Brain microvascular endothelial cell (primary cell): ENCODE data around the gene CHRM1.

ENCODE experiments used
- DNase-seq: peaks from one replicate; pipeline ENCODE4 v3.0.0-alpha.2; 2020
- H3K27ac ChIP-seq: fragments of 250-450 bp; sonication (Bioruptor Pico); 2 replicates; pipeline ENCODE4 v1.5.1; 2020; ENCODE audit warnings: mild to moderate bottlenecking, moderate library complexity
- H3K27me3 ChIP-seq: fragments of 250-450 bp; sonication (Bioruptor Pico); replicated peaks from 2 replicates; pipeline ENCODE4 v1.5.1; 2020; ENCODE audit warnings: mild to moderate bottlenecking
- H3K36me3 ChIP-seq: fragments of 250-450 bp; sonication (Bioruptor Pico); replicated peaks from 2 replicates; pipeline ENCODE4 v1.5.1; 2020; ENCODE audit warnings: mild to moderate bottlenecking
- H3K4me3 ChIP-seq: 2 replicates; pipeline ENCODE4 v1.5.1; 2011; ENCODE audit warnings: low read depth, mild to moderate bottlenecking, control low read depth, low read length, moderate library complexity
- in situ Hi-C: cut with HindIII; loops from 2 replicates; pipeline ENCODE4 v1.10.0; 2017; ENCODE audit warnings: low sequenced_read_pairs, low pct_ligation_motif_present
- TF ChIP-seq, protein P1 (sequence below): IDR thresholded peaks from 2 replicates; pipeline ENCODE4 v1.5.1; 2011; ENCODE audit warnings: low read depth, mild to moderate bottlenecking, moderate library complexity, low read length, control low read depth, inconsistent platforms; ENCODE audit errors: missing control alignments

Gene CHRM1

DNA sequence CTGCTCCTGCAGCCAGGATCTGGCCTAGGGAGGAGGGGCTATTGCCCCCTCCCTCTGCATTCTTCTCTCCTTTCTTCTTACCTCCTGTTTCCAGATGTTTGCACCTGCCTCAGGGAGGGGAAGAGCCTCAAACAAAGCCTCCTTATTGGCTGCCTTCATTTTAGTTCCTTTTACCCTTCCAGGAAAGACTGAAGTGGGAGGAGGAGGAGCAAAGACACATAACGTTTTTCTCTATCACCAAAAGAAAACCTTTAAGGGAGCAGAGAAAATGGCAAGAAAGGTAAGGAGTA, 13.3 kb upstream of the CHRM1 start:
- DNase-seq = no peak
- TF ChIP-seq, protein P1, sequence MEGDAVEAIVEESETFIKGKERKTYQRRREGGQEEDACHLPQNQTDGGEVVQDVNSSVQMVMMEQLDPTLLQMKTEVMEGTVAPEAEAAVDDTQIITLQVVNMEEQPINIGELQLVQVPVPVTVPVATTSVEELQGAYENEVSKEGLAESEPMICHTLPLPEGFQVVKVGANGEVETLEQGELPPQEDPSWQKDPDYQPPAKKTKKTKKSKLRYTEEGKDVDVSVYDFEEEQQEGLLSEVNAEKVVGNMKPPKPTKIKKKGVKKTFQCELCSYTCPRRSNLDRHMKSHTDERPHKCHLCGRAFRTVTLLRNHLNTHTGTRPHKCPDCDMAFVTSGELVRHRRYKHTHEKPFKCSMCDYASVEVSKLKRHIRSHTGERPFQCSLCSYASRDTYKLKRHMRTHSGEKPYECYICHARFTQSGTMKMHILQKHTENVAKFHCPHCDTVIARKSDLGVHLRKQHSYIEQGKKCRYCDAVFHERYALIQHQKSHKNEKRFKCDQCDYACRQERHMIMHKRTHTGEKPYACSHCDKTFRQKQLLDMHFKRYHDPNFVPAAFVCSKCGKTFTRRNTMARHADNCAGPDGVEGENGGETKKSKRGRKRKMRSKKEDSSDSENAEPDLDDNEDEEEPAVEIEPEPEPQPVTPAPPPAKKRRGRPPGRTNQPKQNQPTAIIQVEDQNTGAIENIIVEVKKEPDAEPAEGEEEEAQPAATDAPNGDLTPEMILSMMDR = no peak
- no peak overlapping the region for H3K27ac ChIP-seq
- no peaks in the 10 kb centered on the region for H3K36me3 ChIP-seq
- in situ Hi-C loops = no loop called here
- no peak overlapping the region for H3K4me3 ChIP-seq
- no peaks in the 10 kb centered on the region for H3K27me3 ChIP-seq

DNA sequence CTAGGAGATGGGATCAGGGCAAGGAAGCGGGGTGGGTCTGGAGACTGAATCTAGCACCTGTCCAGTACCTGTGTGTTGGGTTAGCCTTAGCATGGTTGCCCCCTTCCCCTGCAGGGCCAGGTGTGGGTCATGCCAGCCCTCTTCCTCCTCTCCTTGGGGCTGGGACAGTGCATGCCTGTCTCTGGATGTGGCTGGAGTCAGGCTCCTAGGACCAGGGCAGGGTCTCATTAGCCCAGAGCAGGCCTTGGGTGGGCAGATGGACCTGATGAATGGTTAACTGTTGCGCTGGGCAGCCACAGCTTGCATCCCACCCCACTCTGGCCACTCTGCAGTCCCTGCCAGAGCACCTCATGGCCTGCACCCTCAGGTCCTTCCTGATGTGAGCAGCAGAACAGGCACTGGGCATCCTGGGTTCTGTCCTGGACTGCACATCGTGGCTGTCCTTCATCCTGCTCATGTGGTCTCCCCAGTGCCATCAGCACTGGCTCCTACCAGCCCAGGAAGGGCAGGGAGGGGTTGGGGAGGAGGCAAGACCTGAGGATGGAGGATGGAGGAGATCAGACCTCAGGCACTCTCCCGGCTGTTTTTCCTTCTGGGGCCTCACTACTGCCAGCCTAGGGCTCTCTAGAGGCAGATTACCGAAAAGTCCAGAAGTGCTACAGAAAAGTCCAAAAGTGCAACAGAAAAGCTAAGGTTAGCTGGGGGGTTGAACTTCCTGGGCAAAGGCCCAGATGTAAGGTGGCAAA, 12.8 kb upstream of the CHRM1 start:
- Histone ChIP-seq H3K36me3 (no peaks in the 10 kb centered on the region), H3K27ac (no peak overlapping the region), H3K4me3 (no peak overlapping the region), H3K27me3 (no peaks in the 10 kb centered on the region)
- in situ Hi-C loops = no loop called here
- no peak for DNase-seq
- TF ChIP-seq, protein P1 = no peak

DNA sequence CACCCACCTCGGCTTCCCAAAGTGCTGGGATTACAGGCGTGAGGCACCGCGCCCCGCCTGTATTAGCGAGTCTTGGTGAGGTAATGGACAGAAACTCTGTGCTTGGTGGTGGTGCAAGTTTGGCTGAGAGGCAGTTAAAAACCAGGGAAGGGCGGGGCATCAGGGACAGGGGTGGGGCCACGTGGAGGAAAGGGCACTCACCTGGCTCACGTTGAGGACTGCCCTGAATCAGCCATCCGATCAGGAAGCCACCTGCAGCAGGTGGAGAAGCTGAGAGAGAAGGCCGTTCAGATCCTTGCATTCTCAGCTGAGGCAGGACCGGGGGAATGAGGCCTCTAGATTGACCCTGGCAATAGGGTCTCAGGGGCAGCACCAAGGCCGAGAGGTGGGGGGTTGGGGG, 12.1 kb upstream of the CHRM1 start:
- Histone ChIP-seq H3K36me3 (no peaks in the 10 kb centered on the region), H3K4me3 (no peak overlapping the region), H3K27me3 (no peaks in the 10 kb centered on the region), H3K27ac (no peak overlapping the region)
- TF ChIP-seq, protein P1 = no peak
- no peak for DNase-seq
- in situ Hi-C loops = no loop called here

DNA sequence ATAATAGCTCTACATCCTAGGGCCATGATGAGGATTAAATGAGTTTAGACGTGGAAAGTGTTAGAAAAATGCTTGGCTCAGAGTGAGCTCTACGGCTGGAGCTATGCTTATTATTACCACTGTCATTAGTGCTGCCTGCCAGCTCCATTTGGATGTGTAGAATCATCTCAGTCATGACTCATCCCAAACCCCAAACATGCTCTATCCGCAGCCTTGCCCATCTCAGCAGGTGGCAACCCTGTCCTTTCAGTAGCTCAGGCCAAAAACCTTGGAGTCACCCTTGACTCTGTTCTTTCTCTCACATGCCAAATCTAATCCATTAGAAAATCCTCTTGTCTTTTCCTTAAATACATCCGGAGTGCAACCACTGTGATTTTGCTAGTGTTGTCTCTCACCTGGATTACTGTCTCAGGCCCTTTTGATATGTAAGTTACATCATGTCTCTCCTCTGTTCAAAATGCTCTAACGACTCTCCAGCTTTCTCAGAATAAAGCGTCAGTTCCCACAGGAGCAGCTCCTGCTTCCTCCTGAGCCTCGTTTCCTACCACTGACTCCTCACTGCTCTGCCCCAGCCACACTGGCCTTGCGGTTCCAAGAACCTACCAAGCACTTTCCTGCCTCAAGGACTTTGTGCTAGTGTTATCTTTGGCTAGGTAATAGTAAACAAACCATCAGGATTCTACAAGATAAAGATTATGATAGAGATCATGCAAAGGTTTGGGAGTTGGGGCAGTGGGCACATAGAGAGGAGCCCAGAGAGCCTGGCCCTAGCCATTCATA, 10.5 kb upstream of the CHRM1 start:
- Histone ChIP-seq H3K4me3 (no peak overlapping the region), H3K27me3 (peaks cover 5% of the 10 kb centered on the region), H3K36me3 (no peaks in the 10 kb centered on the region), H3K27ac (no peak overlapping the region)
- DNase-seq = no peak
- in situ Hi-C loops = no loop called here
- TF ChIP-seq, protein P1 = no peak

DNA sequence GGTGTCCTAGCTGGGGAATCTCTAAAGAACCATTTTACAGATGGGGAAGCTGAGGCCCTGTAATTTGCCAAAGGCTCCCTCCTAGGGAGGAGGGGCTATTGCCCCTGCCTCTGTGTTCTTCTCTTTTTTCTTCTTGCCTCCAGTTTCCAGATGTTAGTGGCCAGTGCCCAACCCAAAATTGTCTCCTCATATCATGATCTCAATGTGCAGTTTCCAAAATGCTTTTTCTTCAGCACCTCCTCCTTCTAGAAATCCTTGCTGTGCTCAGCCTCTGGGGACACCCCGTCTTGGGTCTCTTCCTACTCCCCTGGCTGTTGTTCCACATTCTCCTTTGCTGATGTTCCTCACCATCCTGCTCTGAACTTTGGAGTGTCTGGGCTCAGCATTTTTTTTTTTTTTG, 9.5 kb upstream of the CHRM1 start:
- Histone ChIP-seq H3K4me3 (no peak overlapping the region), H3K27ac (no peak overlapping the region), H3K27me3 (peaks cover 15% of the 10 kb centered on the region), H3K36me3 (no peaks in the 10 kb centered on the region)
- in situ Hi-C loops = no loop called here
- no peak for DNase-seq
- TF ChIP-seq, protein P1 = no peak
